Fibroblast of skin of left biceps (primary cell): ENCODE measurements around the gene STK10.

Source experiments
- DNase-seq, 2 experiments: peaks; one replicate each; pipeline ENCODE4 v3.0.0-alpha.2; 2013; ENCODE audit warnings: low read depth in 2 of 2

Gene STK10

GRCh38 chr5:172188893-172189692 lies 1.1 kb upstream of the STK10 start:
- DNase-seq: no peak

DNA sequence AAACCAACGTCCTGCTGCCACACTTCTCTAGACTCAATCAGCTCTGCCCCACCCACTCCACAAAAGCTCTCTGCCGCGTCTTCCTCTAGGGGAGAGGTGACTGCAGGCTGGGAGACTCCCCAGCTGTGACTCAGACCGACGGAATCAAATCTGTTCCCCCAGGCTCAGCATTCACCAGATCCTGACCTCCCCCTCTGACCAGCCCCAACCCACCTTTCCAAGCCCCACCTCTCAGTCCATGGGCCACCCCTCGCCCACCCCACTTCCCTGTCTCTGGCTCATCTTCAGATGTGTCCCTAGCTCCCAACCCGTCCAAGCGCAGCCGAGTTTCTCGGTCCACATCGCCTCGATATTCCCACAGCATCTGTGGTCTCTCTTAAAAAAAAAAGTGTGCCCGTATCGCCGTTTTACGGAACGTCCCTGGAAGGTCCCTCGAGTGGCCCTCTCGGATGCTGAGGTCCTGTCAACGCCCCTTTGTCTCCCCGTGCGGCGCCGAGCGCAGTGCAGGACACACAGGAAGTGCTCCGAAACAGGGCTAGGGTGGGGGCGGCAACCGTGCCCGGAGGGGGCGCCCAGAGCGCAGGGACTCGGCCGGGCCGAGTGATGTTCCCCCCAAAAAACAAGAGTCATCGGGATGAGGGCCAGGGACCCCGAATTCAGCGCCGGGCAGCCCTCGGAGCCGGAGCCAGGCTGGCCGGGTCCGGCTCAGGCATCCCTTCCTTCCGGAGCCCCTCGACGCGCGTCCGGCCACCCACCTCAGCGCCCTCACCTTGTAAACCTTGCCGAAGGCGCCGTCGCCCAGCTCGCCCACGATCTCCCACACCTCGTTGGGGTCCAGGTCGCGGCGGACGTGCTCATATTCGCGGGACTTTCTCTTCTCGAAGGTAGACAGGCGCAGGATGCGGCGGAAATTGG lies 649 bp downstream of the STK10 start:
- peak in 1 of 2 experiments; percentile 25 for DNase-seq

DNA sequence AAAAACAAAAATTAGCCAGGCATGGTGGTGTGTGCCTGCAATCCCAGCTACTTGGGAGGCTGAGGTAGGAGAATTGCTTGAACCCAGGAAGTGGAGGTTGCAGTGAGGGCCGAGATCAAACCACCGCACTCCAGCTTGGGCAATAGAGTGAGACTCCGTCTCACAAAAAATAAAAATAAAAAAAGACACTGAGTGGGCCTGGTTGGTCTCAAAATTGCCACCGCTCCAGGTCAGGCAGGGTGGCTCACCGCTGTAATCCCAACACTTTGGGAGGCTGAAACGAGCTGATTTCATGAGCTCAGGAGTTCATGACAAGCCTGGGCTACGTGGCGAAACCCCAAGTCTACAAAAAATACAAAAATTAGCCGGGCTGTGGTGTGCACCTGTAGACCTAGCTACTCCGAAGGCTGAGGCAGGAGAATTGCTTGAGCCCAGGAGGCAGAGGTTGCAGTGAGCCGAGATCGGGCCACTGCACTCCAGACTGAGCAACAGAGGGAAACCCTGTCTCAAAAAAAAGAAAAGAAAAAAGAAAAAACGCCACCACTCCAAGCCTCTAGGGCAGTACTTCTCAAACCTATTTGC lies 1.8 kb downstream of the STK10 start:
- DNase-seq: no peak

DNA sequence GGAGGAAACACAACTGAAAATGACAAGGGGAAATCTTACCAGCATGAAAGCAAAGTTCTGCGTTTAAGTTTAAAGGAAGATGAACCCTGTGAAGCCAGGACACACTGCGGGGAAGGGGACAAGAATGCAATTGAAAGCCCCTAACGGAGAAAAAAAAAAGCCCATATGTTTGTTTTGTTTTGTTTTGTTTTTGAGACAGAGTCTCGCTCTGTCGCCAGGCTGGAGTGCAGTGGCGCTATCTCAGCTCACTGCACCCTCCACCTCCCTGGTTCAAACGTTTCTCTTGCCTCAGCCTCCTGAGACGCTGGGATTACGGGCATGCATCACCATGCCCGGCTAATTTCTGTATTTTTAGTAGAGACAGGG lies 2.9 kb downstream of the STK10 start:
- DNase-seq: no peak

DNA sequence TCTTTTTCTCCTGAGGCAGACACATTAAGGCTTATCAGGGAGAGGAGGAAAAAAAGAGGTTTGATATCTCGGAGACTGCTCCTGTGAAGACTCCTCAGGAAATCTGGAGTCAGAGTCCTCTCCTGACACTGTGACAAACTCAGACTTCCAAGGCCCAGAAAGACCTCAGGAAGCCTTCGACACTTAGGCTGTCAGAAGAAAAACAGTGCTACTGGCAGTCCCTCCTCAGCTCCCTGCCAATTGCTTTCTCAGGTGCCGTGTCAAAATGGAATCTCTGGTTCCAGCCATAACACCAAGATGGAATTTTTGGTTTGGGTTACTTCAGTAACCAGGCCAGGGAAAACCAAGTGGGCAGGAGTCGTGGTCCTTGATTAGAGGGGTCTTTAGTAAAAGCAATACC lies 4.1 kb downstream of the STK10 start:
- no peak for DNase-seq

GRCh38 chr5:172182291-172182690 lies 5.7 kb downstream of the STK10 start:
- no peak for DNase-seq

DNA sequence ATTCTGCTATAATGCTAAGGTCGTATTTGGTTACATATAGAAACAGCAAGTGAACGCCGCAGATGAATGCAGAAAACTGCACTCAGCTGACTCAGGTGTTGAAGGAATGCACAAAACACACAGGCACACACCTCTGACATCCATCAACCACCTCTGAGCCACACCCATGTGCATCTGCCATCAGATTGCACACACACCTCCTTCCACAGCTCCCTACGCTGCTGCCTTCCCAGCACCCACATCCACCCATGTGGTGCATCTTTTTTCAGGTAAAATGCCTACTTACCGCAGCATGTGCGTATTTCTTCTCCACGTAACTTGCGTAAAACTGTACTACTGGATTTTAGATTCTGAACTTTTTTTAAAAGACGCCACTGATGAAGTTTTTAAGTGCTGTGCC lies 7.1 kb downstream of the STK10 start:
- DNase-seq: no peak

GRCh38 chr5:172178991-172179989 lies 8.7 kb downstream of the STK10 start:
- no peak for DNase-seq

DNA sequence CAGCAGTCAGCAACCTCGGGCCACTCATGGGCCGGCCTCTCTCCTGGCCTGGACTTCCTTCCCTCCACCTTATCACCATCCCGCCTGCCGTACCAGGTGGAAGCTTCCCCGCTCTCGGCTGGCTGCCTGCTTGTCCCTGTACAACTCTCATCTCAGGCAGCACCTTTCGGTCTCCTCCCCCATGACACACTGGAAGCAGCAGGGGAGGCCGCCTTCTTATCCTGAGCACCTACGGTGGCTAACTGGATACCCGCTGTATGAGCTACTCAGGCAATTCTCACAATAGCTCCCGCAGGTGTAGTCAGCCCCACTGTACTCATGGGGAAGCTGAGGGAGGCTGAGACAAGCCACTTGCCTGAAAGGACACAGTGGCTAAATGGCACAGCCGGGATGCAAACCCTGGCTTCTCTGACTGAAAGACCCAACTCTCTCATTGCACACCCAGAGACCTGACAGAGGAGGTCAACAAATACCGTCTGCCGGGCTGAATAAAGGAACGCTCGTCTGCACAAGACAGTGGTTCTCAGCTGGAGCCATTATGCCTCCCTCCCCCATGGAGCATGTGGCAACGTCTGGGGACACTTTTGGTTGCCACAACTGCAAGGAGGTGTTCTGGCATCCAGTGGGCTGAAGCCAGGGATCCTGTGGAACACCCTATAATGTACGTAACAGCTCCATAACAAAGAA lies 9.6 kb downstream of the STK10 start:
- no peak for DNase-seq

GRCh38 chr5:172177176-172177575 lies 10.8 kb downstream of the STK10 start:
- DNase-seq: no peak

- no peak for DNase-seq
These were observed 12.7 kb downstream of the STK10 start for GRCh38 chr5:172175263-172175719.

GRCh38 chr5:172173564-172174153 lies 14.4 kb downstream of the STK10 start:
- peak in 1 of 2 experiments; percentile 11 for DNase-seq

DNA sequence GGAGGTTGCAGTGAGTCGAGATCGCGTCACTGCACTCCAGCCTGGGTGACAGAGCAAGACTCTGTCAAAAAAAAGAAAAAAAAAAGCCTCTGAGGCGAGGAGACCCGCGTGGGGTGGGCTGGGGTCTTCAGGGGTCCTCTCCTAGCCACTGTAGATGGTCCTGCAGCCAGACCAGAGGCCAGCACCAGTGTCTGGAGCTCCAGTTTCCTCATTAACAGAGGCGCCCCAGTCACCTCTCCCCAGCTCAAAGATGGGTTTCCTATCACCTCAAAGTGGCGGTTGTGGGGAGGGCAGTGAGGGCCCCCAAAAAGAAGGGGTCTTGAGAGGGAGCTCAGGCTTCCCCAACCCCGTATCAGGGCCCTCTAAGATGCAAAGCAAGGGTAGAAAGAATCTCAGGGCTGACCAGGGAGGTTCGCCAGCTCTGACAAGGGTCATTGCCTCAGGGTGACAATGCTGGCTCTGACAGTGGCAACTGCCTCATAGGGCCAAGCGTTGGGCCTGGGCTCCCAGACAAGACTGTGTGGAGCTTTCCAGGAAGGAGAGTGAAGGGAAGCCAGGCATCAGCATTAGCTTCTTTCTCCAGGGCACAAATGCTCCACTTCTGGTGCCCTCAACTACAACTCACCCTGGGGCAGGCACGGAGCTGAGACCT lies 15.0 kb downstream of the STK10 start:
- DNase-seq: no peak

DNA sequence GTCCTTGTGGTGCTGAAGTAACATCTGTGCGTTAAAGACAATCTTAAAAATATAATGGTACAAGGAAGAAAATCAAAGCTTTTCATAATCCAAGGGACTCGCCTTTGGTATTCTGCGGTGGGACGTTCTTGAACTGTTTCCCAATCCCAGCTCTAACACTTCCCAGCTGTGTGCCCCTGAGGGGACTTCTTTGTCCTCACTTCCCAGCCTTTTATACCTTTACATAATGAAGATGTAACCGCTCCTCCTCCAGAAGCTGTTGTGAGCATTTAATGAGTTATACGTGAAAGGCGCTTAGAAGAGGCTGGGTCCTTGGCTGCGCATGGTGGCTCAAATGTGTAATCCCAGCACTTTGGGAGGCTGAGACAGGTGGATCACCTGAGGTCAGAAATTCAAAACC lies 16.9 kb downstream of the STK10 start:
- no peak for DNase-seq

DNA sequence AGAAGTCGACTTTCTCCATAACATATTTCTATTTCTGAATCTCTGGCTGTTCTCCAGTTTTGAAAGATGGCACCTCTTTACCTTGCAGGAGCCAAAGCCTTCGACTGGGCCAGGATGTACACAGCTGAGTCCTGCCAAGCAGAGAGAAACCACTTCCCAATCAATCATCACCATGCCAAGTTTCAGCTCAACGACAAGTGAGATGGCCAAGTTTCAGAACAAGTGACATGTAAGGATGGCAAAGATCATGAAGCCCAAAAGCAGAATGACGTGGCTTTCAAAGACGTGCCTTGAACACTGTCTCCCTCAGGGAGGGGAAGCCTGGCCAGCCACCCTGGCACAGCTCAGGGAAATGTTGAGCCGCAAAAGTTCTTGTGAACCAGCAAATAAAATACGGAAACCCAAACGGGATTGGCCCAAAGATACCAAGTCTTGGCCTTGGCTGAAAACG lies 17.7 kb downstream of the STK10 start:
- DNase-seq: no peak

DNA sequence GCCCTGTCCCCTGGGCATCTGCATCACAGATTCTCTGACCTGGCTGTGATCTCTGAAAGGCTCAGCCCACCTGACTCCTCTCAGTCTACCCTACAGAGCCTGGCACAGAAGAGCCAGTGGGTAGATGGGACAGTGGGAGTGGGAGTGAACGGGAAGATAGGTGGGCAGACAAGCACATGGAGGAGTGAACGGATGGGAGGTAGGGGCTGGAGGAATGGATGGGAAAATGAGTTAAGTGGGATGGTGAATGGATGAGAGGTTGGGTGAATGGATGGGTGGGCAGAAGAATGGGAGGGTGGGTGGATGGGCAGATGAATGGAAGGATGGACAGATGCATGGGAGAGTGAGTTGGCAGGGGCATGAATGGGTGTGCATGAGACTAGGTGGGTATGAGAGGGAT lies 18.8 kb downstream of the STK10 start:
- no peak for DNase-seq

DNA sequence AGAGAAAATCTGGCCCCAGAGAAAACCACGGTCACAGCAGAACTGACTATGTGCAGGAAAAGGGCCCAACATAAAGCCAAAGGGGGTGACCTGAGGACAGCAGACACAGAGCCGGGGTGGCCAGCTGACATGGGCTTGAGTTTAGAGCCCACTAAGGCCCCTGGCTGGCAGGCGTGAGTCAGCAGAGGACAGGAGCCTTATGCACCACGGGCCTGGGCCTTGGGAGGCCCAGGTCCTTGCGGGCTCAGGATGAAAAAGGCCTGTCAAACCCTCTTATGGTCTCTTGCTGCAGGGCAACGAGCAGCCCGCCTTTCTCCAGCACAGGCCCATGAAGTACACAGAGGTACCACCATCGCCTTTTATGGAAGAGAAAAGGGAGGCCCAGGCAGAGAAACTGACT lies 19.7 kb downstream of the STK10 start:
- DNase-seq: no peak

GRCh38 chr5:172167895-172168294 lies 20.1 kb downstream of the STK10 start:
- no peak for DNase-seq

GRCh38 chr5:172166030-172166826 lies 21.8 kb downstream of the STK10 start:
- peak in 1 of 2 experiments; percentile 5 for DNase-seq
